ENCODE results near the gene RHOT2.
"Not testable (repeated sequence)": the region's sequence is repeated elsewhere in the genome, so short reads cannot be mapped to it uniquely, and the experiment has no call there.

Gene RHOT2

GRCh38 chr16:709566-710499, 41.9 kb downstream of the RHOT2 start:
- H3K9ac ChIP-seq (ENCODE audit: low read depth, low read length) = no peak overlapping the region
- peaks cover 4% of the 10 kb centered on the region; the same call in 1 of the 2 replicates for H3K4me1 ChIP-seq (ENCODE audit: insufficient read depth, low read length)
- H3K36me3 ChIP-seq (ENCODE audit: insufficient read depth, low read length) = no peaks in the 10 kb centered on the region

GRCh38 chr16:710500-711075, 42.7 kb downstream of the RHOT2 start:
- Histone ChIP-seq H3K4me1 (ENCODE audit: insufficient read depth, low read length) (peaks cover 4% of the 10 kb centered on the region; the same call in 1 of the 2 replicates), H3K36me3 (ENCODE audit: insufficient read depth, low read length) (no peaks in the 10 kb centered on the region), H3K9ac (ENCODE audit: low read depth, low read length) (no peak overlapping the region), H3K9me3 (ENCODE audit: control insufficient read depth, insufficient read depth, low read length) (no peaks in the 10 kb centered on the region)

More at GRCh38 chr16:709566-710499, 41.9 kb downstream of the RHOT2 start:
- no peaks in the 10 kb centered on the region for H3K9me3 ChIP-seq (ENCODE audit: control insufficient read depth, insufficient read depth, low read length)

GRCh38 chr16:711084-711483, 43.2 kb downstream of the RHOT2 start:
- Histone ChIP-seq H3K9me3 (ENCODE audit: control insufficient read depth, insufficient read depth, low read length) (no peaks in the 10 kb centered on the region), H3K4me1 (ENCODE audit: insufficient read depth, low read length) (peaks cover 4% of the 10 kb centered on the region; the same call in 1 of the 2 replicates), H3K9ac (ENCODE audit: low read depth, low read length) (no peak overlapping the region), H3K36me3 (ENCODE audit: insufficient read depth, low read length) (no peaks in the 10 kb centered on the region)

GRCh38 chr16:711548-712320, 43.8 kb downstream of the RHOT2 start:
- Histone ChIP-seq H3K9ac (ENCODE audit: low read depth, low read length) (no peak overlapping the region), H3K36me3 (ENCODE audit: insufficient read depth, low read length) (no peaks in the 10 kb centered on the region), H3K4me1 (ENCODE audit: insufficient read depth, low read length) (peaks cover 4% of the 10 kb centered on the region; the same call in 1 of the 2 replicates), H3K9me3 (ENCODE audit: control insufficient read depth, insufficient read depth, low read length) (no peaks in the 10 kb centered on the region)

DNA sequence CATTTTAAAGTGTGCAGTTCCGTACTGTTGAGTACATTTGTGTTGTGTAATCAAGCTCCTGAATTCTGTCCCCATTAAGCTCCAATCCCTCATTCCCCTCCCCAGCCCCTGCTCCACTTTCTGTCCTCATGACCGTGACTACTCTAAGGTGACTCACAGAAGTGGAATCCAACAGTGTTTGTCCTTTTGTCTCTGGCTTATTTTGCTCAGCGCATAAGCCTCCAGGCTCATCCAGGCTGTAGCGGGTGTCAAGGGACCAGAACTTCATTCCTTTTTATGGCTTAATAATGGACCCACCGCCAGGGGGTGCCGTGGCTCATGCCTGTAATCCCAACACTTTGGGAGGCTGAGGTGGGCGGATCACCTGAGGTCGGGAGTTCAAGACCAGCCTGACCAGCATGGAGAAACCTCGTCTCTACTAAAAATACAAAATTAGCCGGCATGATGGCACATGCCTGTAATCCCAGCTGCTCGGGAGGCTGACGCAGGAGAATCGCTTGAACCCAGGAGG, 44.9 kb downstream of the RHOT2 start:
- H3K36me3 ChIP-seq (ENCODE audit: insufficient read depth, low read length); H3K9ac ChIP-seq (ENCODE audit: low read depth, low read length); H3K4me1 ChIP-seq (ENCODE audit: insufficient read depth, low read length); H3K9me3 ChIP-seq (ENCODE audit: control insufficient read depth, insufficient read depth, low read length): not testable (repeated sequence)

GRCh38 chr16:714079-714478, 46.1 kb downstream of the RHOT2 start:
- Histone ChIP-seq H3K4me1 (ENCODE audit: insufficient read depth, low read length) (peaks cover 4% of the 10 kb centered on the region; the same call in 1 of the 2 replicates), H3K9ac (ENCODE audit: low read depth, low read length) (no peak overlapping the region; the same call in 1 of the 2 replicates), H3K9me3 (ENCODE audit: control insufficient read depth, insufficient read depth, low read length) (no peaks in the 10 kb centered on the region), H3K36me3 (ENCODE audit: insufficient read depth, low read length) (no peaks in the 10 kb centered on the region)

DNA sequence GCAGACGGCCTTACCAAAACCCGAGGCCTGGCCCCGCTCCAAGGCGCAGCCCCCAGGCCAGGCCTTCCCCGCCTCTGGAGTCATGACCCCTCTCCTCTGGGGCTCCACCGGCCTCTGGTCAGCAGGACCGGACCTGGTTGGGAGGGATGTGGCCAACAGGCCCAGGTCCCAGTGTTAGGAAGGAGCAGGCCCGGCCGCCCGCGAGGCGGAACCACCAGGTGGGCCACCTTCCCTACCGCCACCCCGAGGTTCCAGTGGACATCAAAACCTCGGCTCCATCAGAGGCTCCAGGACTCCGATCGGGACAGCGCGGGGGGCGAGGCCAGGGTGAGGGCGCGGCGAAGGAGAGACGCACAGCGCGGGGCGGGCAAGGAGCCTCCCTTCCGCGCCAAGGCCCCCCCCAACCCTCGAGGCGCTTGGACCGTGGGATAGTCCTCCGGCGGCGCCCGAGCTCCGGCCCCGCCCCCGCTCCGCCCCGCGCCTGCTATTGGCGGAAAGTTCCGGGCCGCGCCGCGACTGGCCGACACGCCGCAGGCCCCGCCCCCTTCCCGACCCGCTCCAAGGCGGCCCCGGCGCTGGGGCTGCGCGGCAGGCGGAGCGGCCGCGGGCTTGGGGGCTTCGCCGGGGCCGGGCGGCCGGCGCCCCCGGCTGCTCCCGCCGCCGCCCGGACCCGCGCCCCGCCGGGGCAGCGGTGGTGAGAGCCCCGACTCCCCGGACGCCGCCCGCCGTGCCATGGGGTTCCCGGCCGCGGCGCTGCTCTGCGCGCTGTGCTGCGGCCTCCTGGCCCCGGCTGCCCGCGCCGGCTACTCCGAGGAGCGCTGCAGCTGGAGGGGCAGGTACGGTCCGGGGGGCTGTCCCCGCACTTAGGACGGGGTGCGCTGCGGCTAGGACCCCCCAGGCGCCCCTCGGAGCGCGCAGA, 46.9 kb downstream of the RHOT2 start, which contains the start of gene METRN:
TSS of gene METRN (plus strand) at position 561 of the 919 bp plus-strand sequence. CDS start at position 733, 172 bp downstream.
- Histone ChIP-seq H3K36me3 (ENCODE audit: insufficient read depth, low read length) (no peaks in the 10 kb centered on the region), H3K9me3 (ENCODE audit: control insufficient read depth, insufficient read depth, low read length) (no peaks in the 10 kb centered on the region), H3K9ac (ENCODE audit: low read depth, low read length) (peak within 1 kb of the TSS; percentile 68), H3K4me1 (ENCODE audit: insufficient read depth, low read length) (peaks cover 4% of the 10 kb centered on the region; the same call in 1 of the 2 replicates)

DNA sequence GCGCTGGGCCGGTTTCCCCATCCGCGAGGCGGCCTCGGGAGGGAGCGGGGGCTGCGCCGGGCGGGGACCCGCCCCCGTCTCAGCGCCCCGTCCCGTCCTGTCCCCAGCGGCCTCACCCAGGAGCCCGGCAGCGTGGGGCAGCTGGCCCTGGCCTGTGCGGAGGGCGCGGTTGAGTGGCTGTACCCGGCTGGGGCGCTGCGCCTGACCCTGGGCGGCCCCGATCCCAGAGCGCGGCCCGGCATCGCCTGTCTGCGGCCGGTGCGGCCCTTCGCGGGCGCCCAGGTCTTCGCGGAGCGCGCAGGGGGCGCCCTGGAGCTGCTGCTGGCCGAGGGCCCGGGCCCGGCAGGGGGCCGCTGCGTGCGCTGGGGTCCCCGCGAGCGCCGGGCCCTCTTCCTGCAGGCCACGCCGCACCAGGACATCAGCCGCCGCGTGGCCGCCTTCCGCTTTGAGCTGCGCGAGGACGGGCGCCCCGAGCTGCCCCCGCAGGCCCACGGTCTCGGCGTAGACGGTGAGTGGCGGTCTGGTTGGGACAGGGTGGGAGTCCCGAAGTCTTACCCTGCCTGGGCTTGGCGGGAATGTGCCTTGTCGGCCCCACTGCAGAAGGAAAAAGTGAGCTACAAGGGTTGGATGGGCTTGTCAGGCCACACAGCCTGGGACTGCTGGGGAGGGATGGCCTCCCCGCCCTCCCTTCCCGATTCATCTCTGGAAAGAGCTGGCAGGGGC, 47.7 kb downstream of the RHOT2 start:
- no peaks in the 10 kb centered on the region for H3K9me3 ChIP-seq (ENCODE audit: control insufficient read depth, insufficient read depth, low read length)
- H3K36me3 ChIP-seq (ENCODE audit: insufficient read depth, low read length) = no peaks in the 10 kb centered on the region
- peaks cover 4% of the 10 kb centered on the region; the same call in 1 of the 2 replicates for H3K4me1 ChIP-seq (ENCODE audit: insufficient read depth, low read length)
- H3K9ac ChIP-seq (ENCODE audit: low read depth, low read length) = peak overlapping the region; percentile 68

- Histone ChIP-seq H3K36me3 (ENCODE audit: insufficient read depth, low read length) (no peaks in the 10 kb centered on the region), H3K9ac (ENCODE audit: low read depth, low read length) (peak overlapping the region; percentile 68; the same call in 1 of the 2 replicates), H3K4me1 (ENCODE audit: insufficient read depth, low read length) (peaks cover 4% of the 10 kb centered on the region; the same call in 1 of the 2 replicates), H3K9me3 (ENCODE audit: control insufficient read depth, insufficient read depth, low read length) (no peaks in the 10 kb centered on the region)
Measured at GRCh38 chr16:716200-716568, 48.3 kb downstream of the RHOT2 start.

- Histone ChIP-seq H3K36me3 (ENCODE audit: insufficient read depth, low read length) (no peaks in the 10 kb centered on the region), H3K4me1 (ENCODE audit: insufficient read depth, low read length) (peaks cover 4% of the 10 kb centered on the region; the same call in 1 of the 2 replicates), H3K9ac (ENCODE audit: low read depth, low read length) (no peak overlapping the region)
Measured at GRCh38 chr16:716768-717325, 48.9 kb downstream of the RHOT2 start.

GRCh38 chr16:717450-718245, 49.7 kb downstream of the RHOT2 start:
- Histone ChIP-seq H3K4me1 (ENCODE audit: insufficient read depth, low read length) (peaks cover 4% of the 10 kb centered on the region; the same call in 1 of the 2 replicates), H3K9ac (ENCODE audit: low read depth, low read length) (no peak overlapping the region), H3K9me3 (ENCODE audit: control insufficient read depth, insufficient read depth, low read length) (no peaks in the 10 kb centered on the region), H3K36me3 (ENCODE audit: insufficient read depth, low read length) (no peaks in the 10 kb centered on the region)

More at GRCh38 chr16:716768-717325, 48.9 kb downstream of the RHOT2 start:
- H3K9me3 ChIP-seq (ENCODE audit: control insufficient read depth, insufficient read depth, low read length) = no peaks in the 10 kb centered on the region

DNA sequence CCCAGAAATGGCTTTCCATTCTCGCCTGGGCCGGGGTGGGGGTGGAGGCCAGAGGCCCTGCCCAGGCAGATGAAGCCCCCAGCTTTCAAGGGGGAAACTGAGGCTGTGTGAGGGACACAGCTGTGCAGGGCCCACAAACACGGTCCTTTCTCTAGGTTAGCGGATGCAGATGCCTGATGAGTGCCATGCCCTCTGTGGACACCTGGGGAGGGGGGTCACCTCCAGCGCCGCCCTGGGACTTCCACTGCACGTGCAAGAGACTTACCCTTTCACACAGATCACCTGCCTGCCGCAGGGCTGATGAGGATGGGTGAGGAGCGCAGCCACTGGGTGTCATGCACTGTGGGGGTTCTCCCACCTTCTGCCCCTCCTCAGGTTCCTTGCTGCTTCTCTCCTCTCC, 50.5 kb downstream of the RHOT2 start:
- H3K9ac ChIP-seq (ENCODE audit: low read depth, low read length) = no peak overlapping the region
- H3K4me1 ChIP-seq (ENCODE audit: insufficient read depth, low read length) = peaks cover 4% of the 10 kb centered on the region; the same call in 1 of the 2 replicates
- no peaks in the 10 kb centered on the region for H3K9me3 ChIP-seq (ENCODE audit: control insufficient read depth, insufficient read depth, low read length)
- no peaks in the 10 kb centered on the region for H3K36me3 ChIP-seq (ENCODE audit: insufficient read depth, low read length)

All from ES-I3 (cell line).